NCI-H128 (cell line): ENCODE results near the gene PLD2.

Source experiments
- DNase-seq: peaks from one replicate; lab custom pipeline; 2025; ENCODE audit not compliant: unreplicated experiment; lab: John Stamatoyannopoulos, UW

PLD2 gene

GRCh38 chr17:4806777-4807604, at the start of gene PLD2:
Gene PLD2 (plus strand): TSS chr17:4807152. CDS start chr17:4807773, 621 bp downstream.
- DNase-seq, result peak; percentile 55

GRCh38 chr17:4759776-4760236, 47.1 kb upstream of the PLD2 start:
- no peak for DNase-seq

GRCh38 chr17:4764595-4764994, 42.4 kb upstream of the PLD2 start:
- no peak for DNase-seq

- DNase-seq, result no peak
Observed at GRCh38 chr17:4766201-4766600, 40.8 kb upstream of the PLD2 start.

- no peak for DNase-seq
Observed at GRCh38 chr17:4766723-4767122, 40.2 kb upstream of the PLD2 start.

GRCh38 chr17:4768298-4768697, 38.7 kb upstream of the PLD2 start:
- no peak for DNase-seq

GRCh38 chr17:4769628-4770027, 37.3 kb upstream of the PLD2 start:
- no peak for DNase-seq

- no peak for DNase-seq
Observed at GRCh38 chr17:4771519-4772234, 35.3 kb upstream of the PLD2 start, which contains the start of gene TM4SF5. Gene TM4SF5 (plus strand): TSS chr17:4771886. CDS start chr17:4771923, 37 bp downstream.

- no peak for DNase-seq
Observed at GRCh38 chr17:4772235-4772613, 34.7 kb upstream of the PLD2 start.

- DNase-seq, result no peak
Observed at GRCh38 chr17:4777969-4778760, 28.8 kb upstream of the PLD2 start.

GRCh38 chr17:4780325-4780955, 26.5 kb upstream of the PLD2 start:
- no peak for DNase-seq

GRCh38 chr17:4782652-4783051, 24.3 kb upstream of the PLD2 start:
- no peak for DNase-seq

- DNase-seq, result no peak
Observed at GRCh38 chr17:4785311-4786105, 21.4 kb upstream of the PLD2 start.

GRCh38 chr17:4786106-4786511, 20.8 kb upstream of the PLD2 start, which contains the start of gene VMO1:
Gene VMO1 (minus strand): TSS chr17:4786364. CDS start chr17:4786352, 12 bp downstream.
- DNase-seq, result no peak

- no peak for DNase-seq
Observed at GRCh38 chr17:4786516-4786915, 20.4 kb upstream of the PLD2 start.

- no peak for DNase-seq
Observed at GRCh38 chr17:4788159-4788806, 18.7 kb upstream of the PLD2 start.

- DNase-seq, result no peak
Observed at GRCh38 chr17:4788807-4789700, 17.9 kb upstream of the PLD2 start, which contains the start of gene GLTPD2. Gene GLTPD2 (plus strand): TSS chr17:4788964. CDS start chr17:4789012, 48 bp downstream.

GRCh38 chr17:4789701-4789950, 17.3 kb upstream of the PLD2 start:
- no peak for DNase-seq
